Breast epithelium (tissue), 3 donors: ENCODE data around the gene AVPR1B.

Source experiments
- CTCF ChIP-seq, 3 donors: fragments of 450-650 bp; IDR thresholded peaks; one replicate each; pipeline ENCODE4 v1.5.1; 2016 to 2017; ENCODE audit warnings: antibody characterized with exemption in 3 of 3, mild to moderate bottlenecking in 3 of 3, moderate library complexity in 3 of 3
- POLR2AphosphoS5 ChIP-seq, 3 donors: sonication (generic); formaldehyde crosslinking; IDR thresholded peaks; one replicate each; pipeline ENCODE4 v1.6.1; 2017; ENCODE audit warnings: antibody characterized with exemption in 3 of 3

- TF ChIP-seq CTCF (IDR thresholded peaks at IDR 0.05) (no peak), POLR2AphosphoS5 (IDR thresholded peaks at IDR 0.05) (no peak)
Measured at GRCh38 chr1:206109718-206110117, 7.5 kb downstream of the AVPR1B start.
